GM04503 (cell line): ENCODE results near the gene AGAP1.
A peak's percentile ranks its signal among the peaks of the same experiment; 100 is the strongest.

Experiments
- DNase-seq: peaks from one replicate; pipeline ENCODE4 v3.0.0-alpha.2; 2012; ENCODE audit warnings: low read depth

AGAP1 gene

DNA sequence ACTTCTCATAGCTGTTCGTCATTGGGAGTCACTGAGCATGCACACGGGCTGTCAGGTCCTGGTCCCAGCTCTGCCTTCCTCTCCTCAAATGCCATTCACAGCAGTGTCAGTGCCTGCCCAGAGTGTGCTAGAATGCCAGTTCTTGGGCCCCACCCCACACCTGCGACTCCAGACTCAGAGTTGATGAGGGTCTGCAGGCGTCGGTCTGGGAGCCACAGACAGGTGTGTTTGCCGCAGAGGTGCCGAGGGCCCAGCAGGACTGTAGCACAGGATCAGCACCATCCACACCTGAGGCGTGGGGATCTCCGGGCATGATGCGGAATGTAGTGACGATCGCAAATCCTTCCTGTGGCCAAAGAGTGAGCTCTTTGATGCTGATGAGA is 56.5 kb downstream of the AGAP1 start:
- no peak for DNase-seq

DNA sequence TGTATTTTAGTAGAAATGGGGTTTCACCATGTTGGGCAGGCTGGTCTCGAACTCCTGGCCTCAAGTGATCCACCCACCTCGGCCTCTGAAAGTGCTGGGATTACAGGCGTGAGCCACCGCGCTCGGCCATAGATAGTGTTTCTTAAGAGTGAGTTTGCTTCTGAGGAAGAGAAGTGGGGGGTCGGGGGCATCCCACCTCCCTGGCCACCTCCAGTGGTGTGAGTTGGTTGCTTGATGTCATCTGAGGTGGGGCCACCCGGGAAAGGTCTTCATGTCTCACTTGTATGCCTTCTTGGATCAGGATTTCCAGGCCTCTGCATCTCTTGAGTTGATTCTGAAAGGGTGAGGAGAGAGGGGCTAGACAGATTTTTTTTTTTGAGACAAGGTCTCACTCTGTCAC is 57.1 kb downstream of the AGAP1 start:
- DNase-seq, result no peak

DNA sequence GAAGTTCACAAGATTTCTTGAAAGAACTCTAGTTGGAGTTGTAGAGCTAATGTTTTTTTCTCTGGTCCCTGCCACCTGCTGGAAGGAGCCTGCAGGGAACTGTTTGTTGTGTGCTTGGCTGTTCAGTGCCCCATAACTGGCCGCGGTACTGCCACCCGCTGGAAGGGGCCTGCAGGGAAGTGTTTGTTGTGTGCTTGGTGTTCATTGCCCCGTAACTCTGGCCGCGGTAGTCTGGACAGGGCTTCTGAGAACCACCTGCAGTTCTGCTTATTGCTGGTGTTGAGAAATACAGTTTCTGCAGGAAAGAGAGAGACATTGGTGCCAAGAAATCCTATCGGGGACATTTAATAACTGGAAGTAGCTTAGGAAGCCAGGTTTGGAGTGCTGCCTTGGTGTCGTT is 58.1 kb downstream of the AGAP1 start:
- peak; percentile 11 for DNase-seq

DNA sequence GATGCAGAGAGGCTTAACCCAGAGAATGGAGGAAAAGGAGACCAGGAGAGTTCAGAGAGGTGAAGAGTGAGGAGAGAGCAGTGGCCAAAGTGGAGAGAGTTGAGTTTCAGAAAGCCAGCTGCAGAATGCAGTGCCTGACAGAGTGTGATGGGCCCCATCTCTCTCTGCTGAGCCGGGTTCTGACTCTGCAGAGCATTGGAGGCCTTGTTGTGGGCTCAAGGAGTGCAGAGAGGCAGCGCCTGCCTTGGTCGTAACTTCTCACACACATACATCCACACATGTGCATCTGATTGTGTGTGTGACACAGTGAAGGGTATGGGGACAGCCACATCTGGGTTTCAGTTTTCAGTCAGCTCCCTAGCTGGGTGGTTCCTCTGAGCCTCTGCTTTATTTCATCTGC is 58.8 kb downstream of the AGAP1 start:
- no peak for DNase-seq

DNA sequence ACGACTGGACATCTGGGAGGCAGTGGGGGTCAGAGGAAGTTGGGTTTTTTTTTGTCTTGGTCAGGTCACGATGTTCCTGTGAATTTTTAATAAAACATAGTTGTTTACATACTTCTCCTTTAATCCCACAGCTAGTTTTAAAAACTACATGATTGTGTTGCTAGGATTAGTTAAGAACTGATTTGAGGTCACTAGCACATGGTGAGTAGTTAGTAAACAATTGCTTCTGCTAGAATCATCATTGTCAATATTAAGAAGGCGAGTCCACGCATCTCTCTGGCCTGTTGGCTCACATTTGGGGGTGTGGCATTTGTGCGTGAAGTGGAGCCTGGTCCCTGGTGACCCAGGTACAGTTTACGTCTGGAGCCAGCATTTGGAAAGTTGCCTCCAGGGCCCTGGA is 59.4 kb downstream of the AGAP1 start:
- no peak for DNase-seq

DNA sequence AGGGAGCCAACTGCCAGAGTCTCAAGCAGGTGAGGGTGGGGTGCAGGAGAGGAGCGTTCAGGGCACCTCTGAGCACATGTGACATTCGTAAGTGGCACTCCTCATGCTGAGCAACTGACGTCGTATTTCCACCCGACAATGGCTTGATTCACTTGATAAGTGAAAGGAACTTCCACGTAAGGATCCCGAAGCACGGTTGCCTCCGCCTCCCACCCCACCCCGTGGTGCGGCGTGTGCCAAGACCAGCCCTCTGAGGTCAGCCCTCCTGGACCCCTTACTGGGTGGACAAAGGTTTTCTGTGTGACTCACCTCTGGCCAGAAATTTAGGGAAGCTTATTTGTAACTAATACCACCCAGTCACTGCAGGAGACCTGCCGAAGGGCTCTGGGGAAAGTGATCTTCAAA is 59.9 kb downstream of the AGAP1 start:
- no peak for DNase-seq

DNA sequence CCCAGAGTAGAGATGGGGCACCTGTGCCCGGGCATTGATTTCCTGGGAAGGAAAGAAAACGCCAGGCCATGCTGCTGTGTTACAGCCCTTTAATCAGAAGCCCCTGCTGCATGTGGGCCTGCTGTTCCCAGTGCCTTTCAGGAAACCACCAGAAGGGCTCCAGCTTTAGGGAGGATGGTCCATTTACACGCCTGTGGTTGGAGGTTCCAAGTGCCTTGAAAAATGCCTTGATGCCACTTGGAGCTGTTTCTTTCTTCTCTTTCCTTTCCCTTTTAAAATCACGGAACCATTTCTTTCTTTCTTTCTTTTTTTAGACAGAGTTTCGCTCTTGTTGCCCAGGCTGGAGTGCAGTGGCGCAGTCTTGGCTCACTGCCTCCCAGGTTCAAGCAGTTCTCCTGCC is 60.5 kb downstream of the AGAP1 start:
- no peak for DNase-seq

DNA sequence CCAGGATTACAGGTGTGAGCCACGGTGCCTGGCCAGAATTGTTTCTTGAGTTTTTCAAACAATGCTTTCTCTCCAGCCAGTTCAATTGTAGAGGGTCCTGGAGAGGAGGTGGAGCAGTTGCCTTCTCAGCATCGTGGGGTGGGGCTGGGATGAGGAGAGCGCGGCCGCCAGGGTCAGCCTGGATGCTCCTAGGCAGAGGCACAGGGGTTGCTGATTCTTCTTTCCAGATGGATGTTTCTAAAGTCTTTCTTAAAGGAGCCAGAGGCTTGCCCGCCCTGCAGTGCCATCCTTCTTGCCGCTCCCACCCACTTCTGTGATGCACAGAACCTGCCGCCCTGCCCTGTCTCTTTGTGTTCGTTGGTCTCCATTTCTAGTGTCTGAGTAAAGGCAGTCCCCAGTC is 61.1 kb downstream of the AGAP1 start:
- no peak for DNase-seq

DNA sequence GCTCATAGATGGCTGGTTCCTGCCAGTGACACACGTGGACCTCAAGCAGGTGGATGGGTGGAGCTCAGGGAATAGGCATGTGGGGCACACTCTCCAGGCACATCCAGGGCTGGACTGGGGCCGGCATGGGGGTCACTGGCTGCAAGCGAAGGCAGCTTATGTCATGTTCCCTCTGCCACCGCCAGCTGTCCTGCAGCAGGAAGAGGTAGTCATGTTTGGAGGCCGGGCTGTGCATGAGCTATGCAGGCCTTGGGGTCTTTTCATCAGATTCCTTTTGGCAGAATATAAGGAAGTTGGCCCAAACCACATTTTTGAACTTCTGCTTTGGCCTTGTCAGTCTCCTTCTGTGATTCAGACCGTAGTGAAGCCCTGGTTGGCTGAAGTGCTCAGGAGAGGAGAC is 61.5 kb downstream of the AGAP1 start:
- no peak for DNase-seq

DNA sequence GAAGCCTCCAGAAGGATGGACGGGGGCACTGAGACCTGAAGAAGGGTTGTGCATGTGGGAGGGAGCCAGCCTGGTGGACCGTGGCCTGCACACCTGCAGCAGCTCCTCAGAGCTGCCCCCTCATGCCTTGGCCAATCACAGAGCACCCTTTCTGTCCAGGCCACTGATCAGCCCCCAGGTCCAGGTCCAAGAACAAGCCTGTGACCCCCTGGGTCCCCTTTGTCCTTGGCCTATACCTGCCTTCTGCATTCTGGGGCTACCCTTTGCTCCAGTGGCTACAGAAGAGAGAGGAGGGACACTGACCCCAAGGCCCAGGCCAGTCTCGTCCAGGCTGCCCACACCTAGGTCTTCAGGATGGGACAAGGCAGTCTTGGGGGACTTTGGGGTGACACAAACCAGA is 62.2 kb downstream of the AGAP1 start:
- no peak for DNase-seq

DNA sequence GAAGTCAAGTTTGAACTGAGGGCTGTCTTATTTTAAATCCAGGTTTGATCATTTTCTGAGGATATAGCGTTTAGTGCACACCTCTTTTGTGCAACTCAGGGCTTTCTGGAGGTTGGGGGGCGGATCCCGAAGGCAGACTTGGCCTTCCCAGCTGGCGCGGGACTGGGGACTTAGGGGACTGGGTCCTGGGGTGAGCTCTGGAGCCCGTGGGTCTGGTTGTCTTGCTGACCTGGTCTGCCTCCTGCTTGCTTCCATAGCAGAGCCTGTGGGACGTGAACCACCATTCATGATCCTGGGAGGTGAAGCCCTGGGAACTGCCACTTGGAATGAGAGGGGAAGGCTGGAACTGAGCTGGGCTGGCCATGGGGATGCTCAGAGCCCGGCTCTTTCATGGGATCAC is 63.1 kb downstream of the AGAP1 start:
- DNase-seq, result no peak

DNA sequence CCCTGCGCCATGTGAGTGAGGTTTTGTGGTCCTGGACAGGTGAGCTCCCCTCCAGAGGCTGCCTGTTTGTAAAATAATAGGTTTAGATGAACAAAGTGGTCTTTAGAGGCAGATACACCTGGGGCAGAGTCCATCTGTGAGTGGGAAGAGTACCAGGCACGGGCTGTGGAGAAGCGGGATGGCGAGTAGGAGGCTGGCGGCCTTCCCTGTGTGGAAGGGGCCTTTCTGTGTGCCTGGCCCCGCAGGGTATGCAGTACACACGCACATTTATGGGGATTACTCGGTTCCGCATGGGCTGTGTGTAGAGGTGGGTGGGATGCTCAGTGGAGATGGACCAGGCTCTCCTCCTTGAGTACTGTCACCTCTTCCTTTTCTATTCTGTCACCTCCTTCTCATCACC is 64.1 kb downstream of the AGAP1 start:
- DNase-seq, result no peak

DNA sequence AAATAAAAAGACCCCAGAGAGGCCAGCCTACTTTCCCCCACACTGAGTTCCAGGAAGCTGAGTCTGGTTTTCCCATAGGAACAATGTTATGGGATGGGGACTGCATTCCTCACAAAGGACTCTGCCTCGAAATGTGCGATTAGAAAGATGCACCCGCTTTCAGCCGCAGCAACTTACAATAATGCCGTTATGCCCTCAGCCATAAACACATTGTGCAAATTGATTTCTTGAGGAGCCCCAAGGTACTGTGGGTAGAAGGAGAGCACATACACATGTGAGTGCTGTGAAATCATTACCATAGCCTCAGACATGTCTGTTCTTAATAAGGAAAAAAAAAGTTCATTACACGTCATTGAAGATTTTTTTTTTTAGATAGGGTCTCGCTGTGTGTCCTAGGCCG is 64.7 kb downstream of the AGAP1 start:
- no peak for DNase-seq

DNA sequence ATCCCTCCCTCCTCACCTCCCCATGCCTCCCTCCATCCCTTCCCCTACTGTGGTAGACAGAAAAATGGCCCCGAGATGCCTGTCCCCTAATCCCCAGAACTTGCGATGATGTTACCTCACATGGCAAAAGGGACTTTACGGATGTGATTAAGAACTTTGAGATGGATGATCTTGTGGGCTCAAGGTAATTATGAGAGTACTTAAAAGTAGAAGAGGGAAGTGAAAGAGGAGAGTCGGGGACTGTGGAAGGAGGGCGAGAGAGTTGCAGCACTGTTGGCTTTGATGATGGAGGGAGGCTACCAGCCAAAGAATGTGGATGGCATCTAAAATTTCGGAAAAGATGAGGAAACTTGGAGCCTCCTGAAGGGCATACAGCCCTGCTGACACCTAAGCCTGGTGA is 66.5 kb downstream of the AGAP1 start:
- no peak for DNase-seq

DNA sequence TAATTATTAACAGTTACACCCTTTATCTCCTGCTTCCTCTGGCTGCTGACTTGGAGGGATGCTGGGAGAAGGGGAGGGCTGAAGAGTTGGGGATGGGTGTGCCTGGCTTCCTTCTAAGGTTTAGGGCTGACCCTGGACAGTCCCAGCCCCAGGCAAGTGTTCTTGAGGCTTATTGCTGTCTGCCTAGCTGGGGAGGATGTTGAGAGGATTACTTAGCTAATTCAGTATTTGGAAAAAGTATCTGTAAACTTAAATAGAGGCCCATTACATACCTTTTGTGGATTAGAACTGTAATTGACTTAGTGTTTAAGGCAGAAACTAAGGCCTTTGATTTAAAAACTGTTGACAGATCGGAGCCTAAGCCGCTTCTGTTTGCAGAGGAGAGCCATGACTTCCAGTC is 67.6 kb downstream of the AGAP1 start:
- DNase-seq, result no peak

DNA sequence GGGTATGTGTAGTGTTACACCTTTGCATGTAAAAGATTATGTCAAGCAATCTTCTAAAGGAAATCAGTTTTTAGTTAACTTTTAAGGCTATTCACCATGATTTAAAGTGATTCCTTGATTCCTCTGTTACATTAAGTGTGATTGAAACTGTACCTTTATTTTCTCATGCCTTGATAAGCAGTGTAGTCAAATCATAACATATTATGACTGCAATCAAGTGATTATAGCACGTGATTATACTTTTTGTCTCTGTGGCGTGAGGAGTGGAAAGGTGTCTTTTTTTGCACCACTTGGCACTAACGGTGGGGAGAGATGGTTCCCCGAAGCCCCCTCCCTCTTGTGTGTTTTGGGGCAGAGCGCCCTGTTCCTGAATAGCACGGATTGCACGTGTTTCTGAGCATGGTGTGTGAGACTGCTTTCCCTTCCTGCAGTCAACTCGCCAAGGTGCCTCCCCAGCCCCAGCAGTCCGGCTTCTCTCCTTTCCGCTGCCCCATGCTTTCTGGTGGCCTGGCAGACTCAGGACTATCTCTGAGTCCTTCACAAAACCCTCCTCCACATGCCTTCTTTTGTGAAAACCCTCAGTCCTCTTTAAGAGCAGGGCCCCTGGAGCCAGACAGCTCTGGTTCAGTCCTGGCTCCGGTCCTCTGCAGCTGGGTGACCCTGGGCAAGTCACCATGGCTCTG is 68.4 kb downstream of the AGAP1 start:
- DNase-seq, result no peak

DNA sequence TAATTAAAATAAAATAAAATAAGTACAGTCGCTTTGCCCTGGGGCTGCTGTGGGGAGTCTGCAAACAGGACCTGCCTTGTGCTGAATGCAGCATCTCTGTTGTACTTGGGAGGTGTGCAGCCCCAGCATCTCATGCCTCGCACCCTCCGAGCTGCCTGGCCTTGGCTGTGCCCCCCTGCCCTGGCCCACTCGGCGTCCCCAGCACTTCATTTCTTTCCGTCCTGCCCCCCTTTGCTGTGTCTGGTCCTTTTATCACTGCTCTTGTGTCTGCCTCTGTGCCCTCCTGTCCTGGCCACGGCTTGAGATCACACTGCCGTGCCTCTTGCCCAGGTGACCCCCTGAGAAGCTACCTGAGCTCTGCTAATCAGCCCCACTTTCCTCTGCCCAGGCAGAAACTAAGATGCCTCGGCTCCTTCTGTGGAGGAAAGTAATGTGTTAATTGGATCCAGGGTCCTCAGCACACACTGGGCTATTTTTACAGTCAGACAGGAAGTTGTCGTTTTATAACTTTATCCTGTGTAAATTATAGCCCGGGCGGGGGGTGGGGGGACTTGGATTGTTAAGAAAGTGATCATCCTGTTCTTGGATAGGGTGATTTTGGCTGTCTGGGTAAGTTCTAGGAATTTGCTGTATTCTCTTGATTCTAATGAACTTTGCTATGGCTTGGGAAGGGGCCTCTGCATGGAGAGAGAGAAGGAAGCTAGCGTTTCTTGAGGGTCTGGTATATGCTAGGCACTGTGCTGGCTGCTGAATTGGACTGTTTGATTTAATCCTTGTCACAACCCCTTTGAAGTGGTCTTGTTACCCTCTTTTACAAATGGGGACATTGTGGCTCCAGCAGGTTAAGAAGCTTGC is 69.4 kb downstream of the AGAP1 start:
- DNase-seq, result no peak

DNA sequence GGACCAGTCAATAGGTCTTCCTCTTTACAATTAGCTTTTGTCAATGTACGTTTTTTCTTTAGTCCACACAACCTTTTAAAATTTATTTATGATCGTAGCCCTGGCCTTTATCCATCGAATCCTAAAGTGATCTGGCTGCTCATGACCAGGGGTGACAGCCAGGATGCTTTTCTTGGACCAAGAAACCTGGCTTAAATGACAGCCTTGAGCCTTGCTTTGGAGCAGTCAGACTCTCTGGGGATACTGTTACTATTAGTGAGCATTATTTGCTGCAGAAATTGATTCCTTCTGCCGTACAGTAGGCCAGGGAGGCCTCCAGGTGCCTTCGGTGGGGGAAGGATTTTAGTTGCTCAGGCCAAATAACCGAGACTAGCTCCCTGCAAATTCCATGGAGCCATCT is 70.2 kb downstream of the AGAP1 start:
- no peak for DNase-seq

DNA sequence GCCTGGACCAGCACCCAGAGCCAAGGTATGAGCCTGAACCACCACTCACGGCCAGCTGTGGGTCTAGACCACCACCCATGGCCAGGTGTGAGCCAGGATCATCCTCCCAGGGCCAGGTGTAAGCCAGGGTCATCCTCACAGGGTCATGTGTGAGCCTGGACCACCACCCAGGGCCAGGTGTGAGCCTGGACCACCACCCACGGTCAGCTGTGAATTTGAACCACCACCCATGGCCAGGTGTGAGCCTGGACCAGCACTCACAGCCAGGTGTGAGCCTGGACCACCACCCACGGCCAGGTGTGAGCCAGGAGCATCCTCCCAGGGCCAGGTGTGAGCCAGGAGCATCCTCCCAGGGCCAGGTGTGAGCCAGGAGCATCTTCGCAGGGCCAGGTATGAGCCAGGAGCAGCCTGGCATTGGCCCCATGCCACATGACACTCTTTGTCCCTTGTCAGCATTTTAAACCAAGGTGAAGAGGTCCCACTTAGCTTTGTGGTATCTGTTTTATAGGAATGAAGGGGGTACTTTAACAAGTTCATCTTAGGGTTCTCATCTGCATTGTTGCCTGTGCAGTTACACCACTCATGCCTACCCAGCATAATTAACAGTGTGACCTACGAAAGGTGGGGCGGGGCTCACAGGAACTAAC is 71.2 kb downstream of the AGAP1 start:
- no peak for DNase-seq

DNA sequence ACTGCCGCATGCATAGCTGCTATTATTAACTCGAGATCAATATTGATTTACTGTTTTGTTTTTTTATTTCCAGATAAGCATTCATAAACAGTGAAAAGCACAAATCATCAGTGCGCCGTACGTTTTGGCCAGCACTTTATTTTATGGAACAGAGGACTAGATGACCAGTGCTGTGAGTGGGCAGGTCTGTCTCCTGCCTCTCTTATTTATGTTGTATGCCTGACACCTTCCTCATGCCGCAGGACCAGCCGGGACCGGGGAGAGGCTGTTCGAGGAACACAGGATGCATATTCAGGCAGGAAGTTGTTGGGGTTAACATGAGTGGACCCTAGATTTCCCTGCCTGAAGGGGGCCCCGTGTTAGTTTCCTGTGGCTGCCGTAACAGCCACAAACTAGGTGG is 72.6 kb downstream of the AGAP1 start:
- DNase-seq, result no peak

DNA sequence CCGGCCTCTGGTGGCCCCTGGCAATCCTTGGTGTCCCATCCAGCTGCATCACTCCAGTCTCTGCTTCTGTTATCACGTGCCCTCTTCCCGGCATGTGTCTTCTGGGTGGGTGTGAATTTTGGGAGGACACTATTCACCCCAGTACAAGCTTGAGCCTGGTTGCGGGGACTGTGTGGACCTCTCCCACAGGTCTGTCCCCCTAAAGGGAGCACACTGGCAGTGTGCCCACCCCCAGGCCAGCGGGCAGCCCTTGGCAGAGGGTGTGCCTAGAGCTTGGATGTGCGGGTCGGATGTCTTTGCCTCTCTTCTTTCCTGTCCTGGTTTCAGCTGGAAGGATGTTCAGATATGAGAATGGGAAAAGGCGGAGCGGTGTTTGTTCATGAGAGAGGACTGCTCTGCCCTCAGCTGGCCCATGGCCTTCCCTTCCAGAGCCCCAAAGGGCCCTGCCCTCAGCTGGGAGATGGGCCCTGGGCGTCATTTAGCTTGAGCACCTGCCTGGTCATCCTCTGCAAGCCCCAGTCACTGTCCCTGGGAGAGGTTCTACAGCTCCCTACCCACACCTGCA is 73.2 kb downstream of the AGAP1 start:
- DNase-seq, result no peak

DNA sequence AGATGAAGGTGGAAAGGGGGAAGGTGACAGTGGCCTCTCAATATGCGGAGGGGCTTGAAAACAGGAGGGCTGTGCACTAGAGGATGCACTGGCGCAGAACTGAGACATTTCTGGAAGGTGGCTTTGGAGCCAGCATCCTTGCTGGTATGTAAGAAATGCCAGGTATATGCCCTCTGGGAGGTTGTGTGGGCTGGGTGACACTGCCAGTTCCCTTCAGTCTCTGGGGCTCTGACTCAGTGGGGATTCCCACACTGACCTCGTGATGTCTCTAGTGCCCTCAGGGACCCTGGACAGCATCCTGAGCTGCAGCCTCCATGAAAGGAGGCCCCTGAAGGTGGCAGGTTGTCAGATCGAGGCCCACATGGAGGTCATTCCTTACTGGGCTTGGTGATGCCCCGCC is 74.0 kb downstream of the AGAP1 start:
- no peak for DNase-seq

DNA sequence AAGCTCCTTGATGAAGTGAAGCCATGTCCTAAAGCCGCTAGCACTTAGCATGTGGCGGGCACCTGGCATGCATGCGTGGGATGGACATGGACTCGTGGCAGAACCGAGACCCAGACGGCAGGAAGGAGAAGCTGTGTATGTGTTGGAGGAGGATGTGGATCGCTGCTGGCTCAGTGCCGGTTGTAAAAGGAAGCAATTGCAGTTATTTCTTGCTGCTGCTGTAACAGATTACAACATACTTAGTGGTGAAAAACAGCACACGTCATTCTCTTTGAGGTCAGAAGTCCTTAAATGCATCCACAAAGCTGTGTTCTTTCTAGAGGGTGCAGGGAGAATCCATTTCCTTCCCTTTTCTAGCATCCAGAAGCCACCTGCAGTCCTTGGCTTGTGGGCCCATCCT is 74.6 kb downstream of the AGAP1 start:
- DNase-seq, result no peak
